HEK293 (cell line): ENCODE data around the gene AOAH.

ENCODE experiments used
- ZFHX2 ChIP-seq: fragments of 450-650 bp; formaldehyde crosslinking; conservative IDR thresholded peaks from 2 replicates; pipeline ENCODE4 v1.5.1; 2016; ENCODE audit warnings: missing biosample characterization, missing genetic modification characterization
- ZNF157 ChIP-seq: fragments of 450-650 bp; formaldehyde crosslinking; IDR thresholded peaks from 2 replicates; pipeline ENCODE4 v1.5.1; 2016; ENCODE audit warnings: missing biosample characterization, missing genetic modification characterization
- ZNF707 ChIP-seq: fragments of 450-650 bp; formaldehyde crosslinking; IDR thresholded peaks from 2 replicates; pipeline ENCODE4 v1.5.1; 2016; ENCODE audit warnings: missing biosample characterization, missing genetic modification characterization
- ZNF777 ChIP-seq: fragments of 450-650 bp; formaldehyde crosslinking; IDR thresholded peaks from 2 replicates; pipeline ENCODE4 v1.5.1; 2017; ENCODE audit warnings: missing biosample characterization, missing genetic modification characterization, borderline replicate concordance
- ZSCAN5A ChIP-seq: fragments of 450-650 bp; formaldehyde crosslinking; IDR thresholded peaks from 2 replicates; pipeline ENCODE4 v1.5.1; 2016; ENCODE audit warnings: missing biosample characterization, missing genetic modification characterization
- TF ChIP-seq, protein P1 (sequence below): fragments of 450-650 bp; formaldehyde crosslinking; IDR thresholded peaks from 2 replicates; pipeline ENCODE4 v1.5.1; 2016; ENCODE audit warnings: missing biosample characterization, missing genetic modification characterization
- TF ChIP-seq, protein P2 (sequence below): fragments of 450-650 bp; formaldehyde crosslinking; IDR thresholded peaks from 2 replicates; pipeline ENCODE4 v1.5.1; 2017; ENCODE audit warnings: missing biosample characterization, mild to moderate bottlenecking, missing genetic modification characterization, moderate library complexity

DNA sequence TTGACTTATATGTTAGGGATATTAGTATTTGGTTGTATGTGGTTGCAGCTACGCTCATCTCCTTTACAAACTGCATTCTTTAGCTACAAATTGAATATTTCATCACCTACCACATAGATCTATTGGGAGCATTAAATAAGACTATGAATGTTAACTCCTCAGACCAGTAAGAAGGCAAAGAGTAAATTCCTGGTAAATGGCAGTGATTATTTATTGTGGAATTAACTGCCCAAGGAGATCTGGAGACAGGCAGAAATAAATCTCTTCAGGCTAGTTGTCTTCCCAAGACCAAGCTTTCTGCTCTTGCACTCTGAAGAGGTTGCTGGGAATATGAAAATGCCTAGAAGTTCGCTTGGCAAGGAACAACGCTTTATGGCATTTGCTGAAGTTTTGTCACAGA is 260.0 kb downstream of the AOAH start:
- no peak for TF ChIP-seq ZSCAN5A (tag by site-specific recombination)
- TF ChIP-seq, protein P1, sequence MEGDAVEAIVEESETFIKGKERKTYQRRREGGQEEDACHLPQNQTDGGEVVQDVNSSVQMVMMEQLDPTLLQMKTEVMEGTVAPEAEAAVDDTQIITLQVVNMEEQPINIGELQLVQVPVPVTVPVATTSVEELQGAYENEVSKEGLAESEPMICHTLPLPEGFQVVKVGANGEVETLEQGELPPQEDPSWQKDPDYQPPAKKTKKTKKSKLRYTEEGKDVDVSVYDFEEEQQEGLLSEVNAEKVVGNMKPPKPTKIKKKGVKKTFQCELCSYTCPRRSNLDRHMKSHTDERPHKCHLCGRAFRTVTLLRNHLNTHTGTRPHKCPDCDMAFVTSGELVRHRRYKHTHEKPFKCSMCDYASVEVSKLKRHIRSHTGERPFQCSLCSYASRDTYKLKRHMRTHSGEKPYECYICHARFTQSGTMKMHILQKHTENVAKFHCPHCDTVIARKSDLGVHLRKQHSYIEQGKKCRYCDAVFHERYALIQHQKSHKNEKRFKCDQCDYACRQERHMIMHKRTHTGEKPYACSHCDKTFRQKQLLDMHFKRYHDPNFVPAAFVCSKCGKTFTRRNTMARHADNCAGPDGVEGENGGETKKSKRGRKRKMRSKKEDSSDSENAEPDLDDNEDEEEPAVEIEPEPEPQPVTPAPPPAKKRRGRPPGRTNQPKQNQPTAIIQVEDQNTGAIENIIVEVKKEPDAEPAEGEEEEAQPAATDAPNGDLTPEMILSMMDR (tag by site-specific recombination), result no peak
- TF ChIP-seq, protein P2, sequence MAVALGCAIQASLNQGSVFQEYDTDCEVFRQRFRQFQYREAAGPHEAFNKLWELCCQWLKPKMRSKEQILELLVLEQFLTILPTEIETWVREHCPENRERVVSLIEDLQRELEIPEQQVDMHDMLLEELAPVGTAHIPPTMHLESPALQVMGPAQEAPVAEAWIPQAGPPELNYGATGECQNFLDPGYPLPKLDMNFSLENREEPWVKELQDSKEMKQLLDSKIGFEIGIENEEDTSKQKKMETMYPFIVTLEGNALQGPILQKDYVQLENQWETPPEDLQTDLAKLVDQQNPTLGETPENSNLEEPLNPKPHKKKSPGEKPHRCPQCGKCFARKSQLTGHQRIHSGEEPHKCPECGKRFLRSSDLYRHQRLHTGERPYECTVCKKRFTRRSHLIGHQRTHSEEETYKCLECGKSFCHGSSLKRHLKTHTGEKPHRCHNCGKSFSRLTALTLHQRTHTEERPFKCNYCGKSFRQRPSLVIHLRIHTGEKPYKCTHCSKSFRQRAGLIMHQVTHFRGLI (tag by site-specific recombination), result no peak
- TF ChIP-seq ZNF157 (tag by site-specific recombination), result no peak
- TF ChIP-seq ZNF707 (tag by site-specific recombination), result no peak
- no peak for TF ChIP-seq ZFHX2 (tag by site-specific recombination)
- TF ChIP-seq ZNF777 (tag by site-specific recombination), result no peak
